GM19463 (cell line): Measurements from ENCODE around the gene CCSAP.

ENCODE experiments used
- ATAC-seq: cut with Tn5 transposase; IDR thresholded peaks from one replicate; pipeline ENCODE4 v1.9.1; 2021; ENCODE audit warnings: mild to moderate bottlenecking, moderate library complexity; ENCODE audit not compliant: unreplicated experiment

The CCSAP gene

GRCh38 chr1:229327765-229328164 lies 15.1 kb downstream of the CCSAP start:
- ATAC-seq: peak; percentile 45

GRCh38 chr1:229326601-229327000 lies 16.2 kb downstream of the CCSAP start:
- ATAC-seq: no peak

- no peak for ATAC-seq
Observed at GRCh38 chr1:229325853-229326487, 16.9 kb downstream of the CCSAP start.

- ATAC-seq: no peak
Observed at GRCh38 chr1:229325401-229325800, 17.4 kb downstream of the CCSAP start.

- ATAC-seq: no peak
Observed at GRCh38 chr1:229323885-229324553, 18.8 kb downstream of the CCSAP start.

- ATAC-seq: no peak
Observed at GRCh38 chr1:229323201-229323600, 19.6 kb downstream of the CCSAP start.

- no peak for ATAC-seq
Observed at GRCh38 chr1:229319487-229319886, 23.4 kb downstream of the CCSAP start.

- ATAC-seq: no peak
Observed at GRCh38 chr1:229318056-229318455, 24.8 kb downstream of the CCSAP start.

- ATAC-seq: no peak
Observed at GRCh38 chr1:229316166-229316565, 26.7 kb downstream of the CCSAP start.

GRCh38 chr1:229310833-229311232 lies 32.0 kb downstream of the CCSAP start:
- no peak for ATAC-seq

GRCh38 chr1:229309684-229310083 lies 33.2 kb downstream of the CCSAP start:
- no peak for ATAC-seq

- no peak for ATAC-seq
Observed at GRCh38 chr1:229309074-229309473, 33.8 kb downstream of the CCSAP start.

GRCh38 chr1:229305392-229305791 lies 37.5 kb downstream of the CCSAP start:
- no peak for ATAC-seq

- ATAC-seq: no peak
Observed at GRCh38 chr1:229303855-229304254, 39.0 kb downstream of the CCSAP start.

GRCh38 chr1:229302740-229303139 lies 40.1 kb downstream of the CCSAP start:
- no peak for ATAC-seq

- ATAC-seq: no peak
Observed at GRCh38 chr1:229300099-229300757, 42.6 kb downstream of the CCSAP start.

- no peak for ATAC-seq
Observed at GRCh38 chr1:229298887-229299503, 43.9 kb downstream of the CCSAP start.

- ATAC-seq: no peak
Observed at GRCh38 chr1:229298420-229298819, 44.4 kb downstream of the CCSAP start.

- no peak for ATAC-seq
Observed at GRCh38 chr1:229297746-229298145, 45.1 kb downstream of the CCSAP start.

- no peak for ATAC-seq
Observed at GRCh38 chr1:229296541-229296941, 46.3 kb downstream of the CCSAP start.

GRCh38 chr1:229295745-229296144 lies 47.1 kb downstream of the CCSAP start:
- ATAC-seq: no peak
